Ectodermal cell (in vitro differentiated cells): ENCODE measurements around the gene ADAMTS2.

Experiments used
- H3K27ac ChIP-seq: 2 replicates; pipeline ENCODE4 v1.7.0; 2013; ENCODE audit warnings: mild to moderate bottlenecking, low read depth, low read length; ENCODE audit not compliant: insufficient read depth, poor library complexity, severe bottlenecking
- H3K27me3 ChIP-seq: 2 replicates; pipeline ENCODE4 v1.7.0; 2013; ENCODE audit warnings: mild to moderate bottlenecking, low read length; ENCODE audit not compliant: insufficient read depth, control insufficient read depth, poor library complexity, severe bottlenecking
- H3K36me3 ChIP-seq: one replicate; pipeline ENCODE4 v1.7.0; 2013; ENCODE audit warnings: low read length; ENCODE audit not compliant: control insufficient read depth, insufficient read depth
- H3K4me1 ChIP-seq: one replicate; pipeline ENCODE4 v1.7.0; 2013; ENCODE audit warnings: low read length; ENCODE audit not compliant: control insufficient read depth, insufficient read depth
- H3K4me3 ChIP-seq: 2 replicates; pipeline ENCODE4 v1.7.0; 2013; ENCODE audit warnings: low read depth, low read length, control low read depth; ENCODE audit not compliant: insufficient read depth
- H3K9me3 ChIP-seq: 2 replicates; pipeline ENCODE4 v1.7.0; 2013; ENCODE audit warnings: mild to moderate bottlenecking, low read length, moderate library complexity; ENCODE audit not compliant: control insufficient read depth
- WGBS, 2 experiments: methylation state at CpG; one replicate each; pipeline ENCODE4 v1.1.7; 2013; ENCODE audit warnings: missing lambda C conversion rate in 2 of 2; 5-methylcytosine and 5-hydroxymethylcytosine counted together

ADAMTS2 gene

DNA sequence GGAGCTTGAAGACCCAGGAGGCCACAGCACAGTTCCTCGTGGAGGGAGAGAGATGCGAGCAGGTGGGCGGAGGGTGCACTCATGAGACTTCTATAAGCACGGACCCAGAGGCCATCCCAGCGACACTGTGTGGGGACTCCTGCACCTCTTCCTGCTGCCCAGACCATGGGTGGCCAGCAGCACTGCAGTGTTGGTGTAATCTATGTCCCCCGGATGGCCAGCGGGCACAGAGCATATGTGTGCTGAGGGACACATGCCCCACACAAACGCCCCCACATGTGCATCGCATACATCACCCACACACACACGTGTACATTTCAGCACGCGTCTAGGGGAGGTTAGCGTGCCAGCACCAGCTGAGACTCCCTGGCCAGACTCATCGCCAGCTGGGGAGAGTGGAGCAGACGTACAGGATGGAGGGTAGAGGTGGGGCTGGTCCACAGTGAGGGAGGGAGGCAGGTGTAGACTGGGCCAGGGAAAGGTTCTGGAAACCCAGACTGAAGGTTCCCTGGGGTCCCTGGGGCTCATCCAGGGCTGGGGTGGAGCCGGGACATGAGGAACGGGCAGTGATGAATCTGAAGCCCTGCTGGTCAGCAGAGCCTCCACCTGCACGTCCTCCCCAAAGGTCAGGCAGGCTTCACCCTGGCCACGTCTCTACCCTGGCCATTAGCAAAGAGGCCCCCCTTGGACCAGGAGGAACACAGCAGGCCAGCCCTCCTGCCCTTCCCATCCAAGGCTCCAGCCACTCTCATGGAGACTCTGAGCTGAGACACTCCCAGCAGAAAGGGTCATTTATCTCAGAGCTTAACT is 27.6 kb downstream of the ADAMTS2 start:
- H3K4me1 ChIP-seq, result peaks cover 23% of the 10 kb centered on the region
- 88% methylated on average over 19 of the region's 19 CpGs for WGBS, 2 experiments
- no peak overlapping the region for H3K27ac ChIP-seq
- no peak overlapping the region for H3K4me3 ChIP-seq
- H3K36me3 ChIP-seq, result no peaks in the 10 kb centered on the region
- no peaks in the 10 kb centered on the region for H3K9me3 ChIP-seq
- H3K27me3 ChIP-seq, result no peaks in the 10 kb centered on the region

- H3K4me1 ChIP-seq, result peaks cover 23% of the 10 kb centered on the region
- H3K27me3 ChIP-seq, result no peaks in the 10 kb centered on the region
- H3K9me3 ChIP-seq, result no peaks in the 10 kb centered on the region
- 84 to 91% methylated on average over 6 of the region's 6 CpGs for WGBS, 2 experiments
- no peaks in the 10 kb centered on the region for H3K36me3 ChIP-seq
- H3K4me3 ChIP-seq, result no peak overlapping the region
- H3K27ac ChIP-seq, result no peak overlapping the region
Observed at GRCh38 chr5:179316982-179317381, 28.3 kb downstream of the ADAMTS2 start.

DNA sequence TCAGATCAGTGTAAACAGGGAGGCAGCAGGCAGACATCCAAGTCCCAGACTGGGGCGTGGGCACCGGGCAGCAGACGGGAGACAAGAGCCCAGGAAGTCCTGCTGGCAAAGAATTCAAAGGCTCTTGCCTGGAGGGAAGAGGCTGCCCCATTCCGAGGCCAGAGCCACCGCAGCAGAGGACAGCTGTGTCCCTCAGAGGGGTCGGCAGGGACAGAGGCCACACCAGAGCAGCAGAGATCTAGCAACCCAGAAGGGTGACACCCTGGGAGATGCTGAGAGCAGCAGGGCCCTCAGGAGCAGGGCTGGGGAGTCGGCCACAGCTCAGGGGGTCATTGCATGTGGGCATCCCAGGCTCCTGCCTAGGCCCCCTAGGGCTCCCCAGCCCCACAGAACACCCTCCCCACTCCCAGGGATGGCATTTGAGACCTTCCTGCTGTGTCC is 29.1 kb downstream of the ADAMTS2 start:
- peaks cover 23% of the 10 kb centered on the region for H3K4me1 ChIP-seq

GRCh38 chr5:179315356-179315890 is 29.8 kb downstream of the ADAMTS2 start:
- Histone ChIP-seq H3K27me3 (no peaks in the 10 kb centered on the region), H3K4me3 (no peak overlapping the region), H3K4me1 (peaks cover 23% of the 10 kb centered on the region), H3K36me3 (no peaks in the 10 kb centered on the region), H3K9me3 (no peaks in the 10 kb centered on the region), H3K27ac (no peak overlapping the region)
- 81 to 83% methylated on average over 16 of the region's 16 CpGs for WGBS, 2 experiments

More for the DNA sequence above, 29.1 kb downstream of the ADAMTS2 start:
- no peaks in the 10 kb centered on the region for H3K27me3 ChIP-seq
- H3K27ac ChIP-seq, result no peak overlapping the region
- H3K36me3 ChIP-seq, result no peaks in the 10 kb centered on the region
- H3K4me3 ChIP-seq, result no peak overlapping the region
- WGBS, 2 experiments, result 80 to 83% methylated on average over 7 of the region's 7 CpGs
- no peaks in the 10 kb centered on the region for H3K9me3 ChIP-seq

DNA sequence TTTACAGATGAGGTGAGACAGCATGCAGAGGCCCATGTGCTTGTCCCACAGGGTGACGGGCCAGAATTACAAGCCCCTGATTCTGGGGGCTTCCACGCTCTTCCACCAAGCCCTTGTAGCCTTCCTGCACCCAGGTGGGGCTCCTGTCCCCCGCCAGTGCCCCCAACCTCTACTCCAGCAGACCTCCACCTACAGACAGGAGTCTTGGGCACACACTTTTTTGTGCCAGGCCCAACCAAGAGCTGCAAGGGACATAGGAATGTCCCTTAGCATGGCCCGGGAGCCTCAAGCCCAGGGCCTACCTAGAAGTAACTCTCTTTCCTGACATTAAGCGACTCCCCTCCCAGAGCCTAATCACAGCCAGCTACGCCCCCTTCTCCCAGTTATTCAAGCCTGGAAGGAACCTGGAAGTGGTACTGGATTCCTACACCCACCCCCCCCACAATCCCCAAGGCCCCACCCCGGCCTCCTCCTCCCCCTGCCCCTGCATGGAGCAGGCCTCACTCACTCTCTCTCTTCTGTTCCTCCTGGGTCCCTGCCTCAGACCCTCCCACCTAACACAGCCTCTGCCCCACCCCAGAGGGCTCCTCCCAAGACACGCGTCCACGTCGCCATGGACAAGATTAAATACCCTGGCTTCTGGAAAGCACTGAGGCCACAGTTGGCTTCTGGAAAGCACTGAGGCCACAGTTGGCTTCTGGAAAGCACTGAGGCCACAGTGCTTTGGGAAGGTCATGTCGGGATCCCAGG is 30.5 kb downstream of the ADAMTS2 start:
- Histone ChIP-seq H3K4me3 (no peak overlapping the region), H3K27ac (no peak overlapping the region), H3K4me1 (peaks cover 20% of the 10 kb centered on the region), H3K36me3 (no peaks in the 10 kb centered on the region), H3K27me3 (no peaks in the 10 kb centered on the region), H3K9me3 (no peaks in the 10 kb centered on the region)
- 86 to 90% methylated on average over 12 of the region's 12 CpGs for WGBS, 2 experiments

DNA sequence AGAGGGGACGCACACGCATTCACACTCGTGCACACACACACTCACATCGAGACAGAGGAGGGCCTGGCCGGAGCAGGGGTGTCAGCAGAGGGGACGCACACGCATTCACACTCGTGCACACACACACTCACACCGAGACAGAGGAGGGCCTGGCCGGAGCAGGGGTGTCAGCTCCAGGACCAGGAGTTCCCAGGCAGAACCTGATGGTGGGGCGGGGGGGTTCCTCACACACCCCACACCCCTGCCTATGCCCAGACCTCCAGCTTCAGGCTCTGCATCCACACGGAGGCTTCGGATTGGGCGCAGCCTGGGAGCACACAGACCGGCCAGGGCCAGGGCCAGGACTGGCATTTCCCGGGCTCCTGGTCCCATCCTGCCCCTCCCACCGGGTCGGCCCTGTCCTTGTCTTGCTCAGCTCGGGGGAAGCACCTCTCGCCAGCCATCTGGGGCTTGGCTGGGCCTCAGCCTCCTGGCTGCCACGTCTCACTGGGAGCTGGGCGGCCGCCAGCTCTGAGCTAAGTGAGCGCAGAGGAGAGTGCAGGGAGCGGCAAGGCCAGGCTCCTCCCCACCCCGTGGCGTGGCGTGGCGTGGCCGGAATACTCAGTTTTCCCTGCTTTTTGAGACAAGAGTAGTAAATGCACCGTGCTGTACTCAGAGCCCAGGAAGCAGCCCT is 31.3 kb downstream of the ADAMTS2 start:
- Histone ChIP-seq H3K4me1 (peaks cover 19% of the 10 kb centered on the region), H3K36me3 (no peaks in the 10 kb centered on the region)
- WGBS, 2 experiments, result 92 to 94% methylated on average over 31 of the region's 31 CpGs

DNA sequence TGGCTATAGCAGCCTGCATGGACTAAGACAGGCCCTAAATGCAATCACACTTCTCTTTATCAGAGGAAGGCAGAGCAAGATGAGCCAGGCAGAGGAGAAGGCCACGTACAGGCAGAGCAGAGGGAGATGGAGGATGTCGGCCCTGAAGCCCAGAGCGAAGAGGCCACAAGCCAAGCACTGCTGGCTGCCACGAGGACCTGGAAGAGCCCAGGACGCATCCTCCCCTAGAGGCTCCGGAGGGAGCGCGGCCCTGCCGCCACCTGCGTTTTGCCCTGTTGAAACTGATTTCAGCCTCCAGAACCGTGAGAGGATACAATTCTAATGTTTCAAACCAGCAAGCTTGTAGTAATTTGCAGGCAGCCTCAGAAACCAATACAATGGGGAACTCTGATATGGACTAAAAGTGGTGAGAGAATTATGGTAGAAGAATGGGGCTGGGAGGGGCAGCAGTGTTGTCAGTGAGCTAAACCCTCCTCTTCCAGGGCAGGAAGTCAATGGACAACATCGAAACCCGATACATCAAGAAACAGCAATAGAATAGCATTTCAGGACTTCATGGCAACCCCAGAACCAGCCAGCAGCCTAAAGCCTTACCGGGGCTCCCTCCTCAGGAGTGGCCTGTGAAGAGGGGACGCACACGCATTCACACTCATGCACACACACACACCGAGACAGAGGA is 32.6 kb downstream of the ADAMTS2 start:
- H3K27me3 ChIP-seq, result no peaks in the 10 kb centered on the region
- no peak overlapping the region for H3K27ac ChIP-seq
- H3K4me3 ChIP-seq, result no peak overlapping the region
- H3K9me3 ChIP-seq, result no peaks in the 10 kb centered on the region
- 93 to 94% methylated on average over 14 of the region's 17 CpGs for WGBS, 2 experiments
- peaks cover 6% of the 10 kb centered on the region for H3K4me1 ChIP-seq
- H3K36me3 ChIP-seq, result no peaks in the 10 kb centered on the region

More for the DNA sequence above, 31.3 kb downstream of the ADAMTS2 start:
- H3K27ac ChIP-seq, result no peak overlapping the region
- H3K9me3 ChIP-seq, result no peaks in the 10 kb centered on the region
- no peak overlapping the region for H3K4me3 ChIP-seq
- H3K27me3 ChIP-seq, result no peaks in the 10 kb centered on the region

GRCh38 chr5:179311581-179311980 is 33.7 kb downstream of the ADAMTS2 start:
- no peaks in the 10 kb centered on the region for H3K36me3 ChIP-seq
- H3K4me1 ChIP-seq, result no peaks in the 10 kb centered on the region
- H3K27me3 ChIP-seq, result no peaks in the 10 kb centered on the region
- no peaks in the 10 kb centered on the region for H3K9me3 ChIP-seq
- no peak overlapping the region for H3K4me3 ChIP-seq
- no peak overlapping the region for H3K27ac ChIP-seq
- 87 to 92% methylated on average over 7 to 10 of the region's 10 CpGs for WGBS, 2 experiments

DNA sequence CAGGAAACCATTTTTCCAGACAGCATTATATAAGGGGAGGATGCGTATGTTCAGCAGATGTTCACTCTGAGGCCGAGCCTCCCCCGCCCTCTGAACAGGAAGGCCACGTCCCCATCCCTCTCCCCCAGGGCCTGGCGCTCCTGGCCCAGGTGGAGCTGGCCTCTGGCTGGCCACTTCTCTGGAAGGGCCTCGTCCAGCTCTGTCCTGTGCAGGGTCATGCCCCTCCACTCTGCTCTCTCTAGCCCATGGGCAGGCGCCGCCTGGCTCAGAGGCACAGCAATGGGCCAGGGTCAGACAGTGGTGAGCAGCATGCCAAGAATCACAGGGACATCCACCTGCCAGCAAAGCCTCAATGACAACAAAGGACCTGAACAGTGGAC is 34.2 kb downstream of the ADAMTS2 start:
- H3K36me3 ChIP-seq, result no peaks in the 10 kb centered on the region
- no peak overlapping the region for H3K27ac ChIP-seq
- 93% methylated on average over 8 of the region's 8 CpGs for WGBS, 2 experiments
- no peaks in the 10 kb centered on the region for H3K4me1 ChIP-seq
- no peaks in the 10 kb centered on the region for H3K27me3 ChIP-seq
- no peak overlapping the region for H3K4me3 ChIP-seq
- no peaks in the 10 kb centered on the region for H3K9me3 ChIP-seq
